ENCODE results near the gene FOXM1.

Gene FOXM1

DNA sequence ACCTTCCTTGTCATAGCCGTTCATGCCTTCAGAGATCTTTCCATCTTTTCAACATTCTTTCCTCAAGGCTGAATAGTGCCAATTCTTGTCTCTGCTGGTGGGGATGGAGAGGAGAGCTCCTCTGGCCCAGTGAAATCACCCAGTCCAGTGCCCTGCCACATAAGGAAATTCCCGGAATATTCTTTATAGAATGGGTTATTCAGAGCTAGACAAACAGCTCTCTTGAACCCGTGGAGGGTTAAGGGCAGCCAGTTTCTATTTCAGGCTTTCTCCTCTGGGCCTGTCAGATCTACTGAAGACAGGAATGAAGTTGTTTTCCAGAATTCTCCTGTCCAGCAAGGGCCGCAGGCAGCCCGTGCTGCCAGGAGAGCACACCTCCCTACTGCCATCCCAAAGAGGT is 34.0 kb downstream of the FOXM1 start:
- no peak for DNase-seq (ENCODE audit: low read depth in 2 of 2)
- TF ChIP-seq, protein P1, sequence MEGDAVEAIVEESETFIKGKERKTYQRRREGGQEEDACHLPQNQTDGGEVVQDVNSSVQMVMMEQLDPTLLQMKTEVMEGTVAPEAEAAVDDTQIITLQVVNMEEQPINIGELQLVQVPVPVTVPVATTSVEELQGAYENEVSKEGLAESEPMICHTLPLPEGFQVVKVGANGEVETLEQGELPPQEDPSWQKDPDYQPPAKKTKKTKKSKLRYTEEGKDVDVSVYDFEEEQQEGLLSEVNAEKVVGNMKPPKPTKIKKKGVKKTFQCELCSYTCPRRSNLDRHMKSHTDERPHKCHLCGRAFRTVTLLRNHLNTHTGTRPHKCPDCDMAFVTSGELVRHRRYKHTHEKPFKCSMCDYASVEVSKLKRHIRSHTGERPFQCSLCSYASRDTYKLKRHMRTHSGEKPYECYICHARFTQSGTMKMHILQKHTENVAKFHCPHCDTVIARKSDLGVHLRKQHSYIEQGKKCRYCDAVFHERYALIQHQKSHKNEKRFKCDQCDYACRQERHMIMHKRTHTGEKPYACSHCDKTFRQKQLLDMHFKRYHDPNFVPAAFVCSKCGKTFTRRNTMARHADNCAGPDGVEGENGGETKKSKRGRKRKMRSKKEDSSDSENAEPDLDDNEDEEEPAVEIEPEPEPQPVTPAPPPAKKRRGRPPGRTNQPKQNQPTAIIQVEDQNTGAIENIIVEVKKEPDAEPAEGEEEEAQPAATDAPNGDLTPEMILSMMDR (IDR thresholded peaks at IDR 0.05; ENCODE audit: low read depth, low read length) = no peak
- H3K4me3 ChIP-seq (replicated peaks in 1 of 2; ENCODE audit: low read depth in 2 of 2, low read length in 2 of 2) = no peak overlapping the region

DNA sequence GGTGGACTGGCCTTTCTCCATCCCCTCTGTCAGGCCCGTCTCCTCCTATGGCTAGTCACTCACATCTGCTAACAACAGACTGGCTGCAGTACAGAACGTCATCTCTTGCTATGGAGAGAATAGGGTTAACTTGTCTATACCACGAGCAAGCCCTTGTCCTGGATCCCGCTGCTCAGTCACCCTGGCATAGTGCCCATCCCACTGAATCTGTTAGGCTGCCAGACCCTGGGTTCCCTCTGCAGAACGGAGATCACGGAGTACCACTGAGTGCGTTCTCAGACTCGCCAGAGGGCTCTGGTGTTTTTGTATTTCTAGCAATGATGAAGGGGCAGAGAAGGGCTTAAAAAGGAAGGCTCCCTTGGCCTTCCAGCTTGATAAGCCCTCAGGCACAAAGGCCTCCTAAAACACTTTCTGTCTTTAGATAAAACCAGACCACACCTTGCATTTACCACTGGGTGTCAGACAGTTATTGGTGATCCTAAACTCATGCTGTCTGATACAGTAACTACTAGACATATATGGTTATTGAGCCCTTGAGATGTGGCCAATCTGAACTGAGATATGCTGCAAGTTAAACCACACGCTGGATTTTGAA is 35.8 kb downstream of the FOXM1 start:
- TF ChIP-seq, protein P1 (IDR thresholded peaks at IDR 0.05; ENCODE audit: low read depth, low read length) = no peak
- H3K4me3 ChIP-seq (replicated peaks in 1 of 2; ENCODE audit: low read depth in 2 of 2, low read length in 2 of 2) = no peak overlapping the region

DNA sequence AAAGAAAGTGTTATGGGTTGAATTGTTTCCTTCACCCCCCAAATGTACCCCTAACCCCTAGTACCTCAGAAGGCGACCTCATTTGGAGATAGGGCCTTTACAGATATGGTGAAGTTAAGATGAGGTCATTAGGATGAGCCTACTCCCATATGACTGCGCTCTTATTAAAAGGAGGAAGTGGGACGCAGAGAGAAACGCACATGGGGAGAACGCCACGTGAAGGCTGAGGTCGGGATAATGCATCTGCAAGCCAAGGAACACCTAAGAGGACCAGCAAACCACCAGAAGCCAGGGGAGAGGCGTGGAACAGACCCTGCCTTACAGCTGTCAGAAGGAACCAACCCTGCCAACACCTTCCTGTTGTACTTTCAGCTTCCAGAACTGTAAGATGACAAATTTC is 40.4 kb downstream of the FOXM1 start:
- TF ChIP-seq, protein P1 (IDR thresholded peaks at IDR 0.05; ENCODE audit: low read depth, low read length) = no peak
- no peak for DNase-seq (ENCODE audit: low read depth in 2 of 2)
- H3K4me3 ChIP-seq (replicated peaks in 1 of 2; ENCODE audit: low read depth in 2 of 2, low read length in 2 of 2) = no peak overlapping the region

More for the DNA sequence above, 35.8 kb downstream of the FOXM1 start:
- no peak for DNase-seq (ENCODE audit: low read depth in 2 of 2)

GRCh38 chr12:2835691-2836403 is 41.1 kb downstream of the FOXM1 start:
- no peak for DNase-seq (ENCODE audit: low read depth in 2 of 2)
- TF ChIP-seq, protein P1 (IDR thresholded peaks at IDR 0.05; ENCODE audit: low read depth, low read length) = no peak
- H3K4me3 ChIP-seq (replicated peaks in 1 of 2; ENCODE audit: low read depth in 2 of 2, low read length in 2 of 2) = no peak overlapping the region

DNA sequence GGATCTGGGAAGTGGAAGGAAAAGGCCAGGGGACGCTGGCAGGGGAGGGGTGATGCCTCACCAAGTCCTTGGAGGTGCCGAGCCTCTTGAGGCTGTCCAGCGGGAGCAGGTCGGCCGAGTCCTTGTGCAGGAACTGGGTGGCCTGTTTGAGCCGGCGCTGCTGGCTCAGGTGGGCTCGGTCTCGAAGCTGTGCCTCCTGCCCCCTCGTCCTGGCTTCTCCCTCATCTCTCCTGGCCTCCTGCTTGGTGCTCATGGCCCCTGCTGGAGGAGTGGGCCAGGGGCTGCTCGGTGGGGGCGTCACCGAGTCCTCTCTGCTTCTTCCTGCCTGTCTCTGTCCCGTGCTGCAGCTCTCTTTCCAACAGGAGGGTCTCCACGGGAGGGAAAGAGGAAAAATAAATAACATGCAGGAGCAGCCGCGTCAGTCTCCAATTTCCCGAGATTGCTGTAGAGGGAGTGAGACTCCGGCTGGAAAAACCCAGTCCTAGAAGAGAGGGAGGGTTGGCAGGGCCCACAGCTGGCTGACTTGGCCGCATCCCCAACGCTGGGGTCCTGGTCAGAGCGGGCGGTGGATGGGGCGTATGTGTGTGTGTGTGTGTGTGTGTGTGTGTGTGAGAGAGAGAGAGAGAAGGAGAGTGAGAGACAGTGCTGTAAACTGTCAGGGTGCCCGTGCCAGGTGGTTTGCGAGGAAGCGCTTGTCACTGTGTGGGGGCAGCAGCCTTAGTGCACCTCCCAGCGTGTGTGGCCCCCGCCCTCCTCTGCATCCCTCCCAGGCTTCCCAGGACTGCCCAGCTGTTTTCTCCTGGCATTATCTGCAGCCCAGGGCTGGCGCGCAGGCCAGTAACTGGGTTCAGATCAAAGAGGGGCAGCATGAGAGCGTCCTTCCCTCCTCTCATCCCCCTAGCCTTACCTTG is 42.1 kb downstream of the FOXM1 start, which contains the start of gene NRIP2:
Gene NRIP2 (minus strand): TSS at position 455 of the 911 bp plus-strand sequence. CDS start 52 bp downstream, at position 403.
- no peak within 1 kb of the TSS for H3K4me3 ChIP-seq (replicated peaks in 1 of 2; ENCODE audit: low read depth in 2 of 2, low read length in 2 of 2)
- TF ChIP-seq, protein P1 (IDR thresholded peaks at IDR 0.05; ENCODE audit: low read depth, low read length) = peak; percentile 10
- DNase-seq (ENCODE audit: low read depth in 2 of 2) = peak; percentile 29 to 82

- TF ChIP-seq, protein P1 (IDR thresholded peaks at IDR 0.05; ENCODE audit: low read depth, low read length) = no peak
- H3K4me3 ChIP-seq (replicated peaks in 1 of 2; ENCODE audit: low read depth in 2 of 2, low read length in 2 of 2) = no peak overlapping the region
- peak in 1 of 2 donors; percentile 42 for DNase-seq (ENCODE audit: low read depth in 2 of 2)
Observed at GRCh38 chr12:2833810-2834209, 43.2 kb downstream of the FOXM1 start.

Measured in cardiac fibroblast (primary cell).